ENCODE measurements around the gene SMC6. TPM values are rescaled to one million over a fixed set of nuclear protein-coding genes. Genes with fewer than 3 reads are reported as not detected.

The SMC6 gene
- total RNA-seq, 1 experiment from 2014 or later = 40.3 TPM

- no peak overlapping the region for H4K91ac ChIP-seq (ENCODE audit: insufficient read length, low read depth, low read length)
- TF ChIP-seq CTCF (conservative IDR thresholded peaks at IDR 0.05) = no peak
- no peak overlapping the region for H3K4me2 ChIP-seq (ENCODE audit: insufficient read depth, insufficient read length, low read length)
- Mint-ChIP-seq H3K36me3 (ENCODE audit: insufficient read depth in 1 of 3, low read depth in 3 of 3) (peaks cover 2 to 41% (median 39%) of the 10 kb centered on the region in 3 experiments; a peak in 5 of 7 replicates), H3K27ac (no peak overlapping the region), H3K4me1 (no peaks in the 10 kb centered on the region), H3K9me3 (no peaks in the 10 kb centered on the region), H3K27me3 (ENCODE audit: low read depth) (no peaks in the 10 kb centered on the region; the same call in 1 of the 2 replicates), H3K4me3 (no peak overlapping the region)
- H3K79me2 ChIP-seq (ENCODE audit: insufficient read depth, low read length) = no peaks in the 10 kb centered on the region
- H3K9ac ChIP-seq (ENCODE audit: extremely low read depth, insufficient read length, low read length) = no peak overlapping the region
- no peak overlapping the region for H2BK12ac ChIP-seq (ENCODE audit: insufficient read length, low read depth, low read length)
- no CpG with 5 or more reads among the region's 2 CpGs for WGBS (ENCODE audit: extremely low coverage, insufficient read length, low lambda C conversion rate)
- H3K4ac ChIP-seq (ENCODE audit: low read depth, low read length) = no peak overlapping the region
- H3T11ph ChIP-seq (ENCODE audit: low read length) = no peak overlapping the region
- no peaks in the 10 kb centered on the region for H3K4me1 ChIP-seq (ENCODE audit: insufficient read depth, low read length)
- no peaks in the 10 kb centered on the region for H3K23me2 ChIP-seq (ENCODE audit: insufficient read length, low read depth, low read length, poor library complexity, severe bottlenecking)
- no peaks in the 10 kb centered on the region for H3K27me3 ChIP-seq (ENCODE audit: insufficient read depth, low read length)
- H2BK15ac ChIP-seq (ENCODE audit: low read depth, low read length) = no peak overlapping the region
- H4K20me1 ChIP-seq (ENCODE audit: control insufficient read depth, insufficient read depth, insufficient read length) = no peaks in the 10 kb centered on the region
- H4K5ac ChIP-seq (ENCODE audit: insufficient read length, low read depth, low read length) = no peak overlapping the region
- H3K79me1 ChIP-seq (ENCODE audit: insufficient read depth, low read depth, low read length, poor library complexity, severe bottlenecking) = no peaks in the 10 kb centered on the region
- no peak overlapping the region for H3K56ac ChIP-seq (ENCODE audit: insufficient read length, low read depth, low read length)
- no peak overlapping the region for H2AFZ ChIP-seq (ENCODE audit: low read length)
- DNase-seq = no peak
- no peak overlapping the region for H2BK5ac ChIP-seq (ENCODE audit: insufficient read length, low read length)
- H2AK5ac ChIP-seq (ENCODE audit: insufficient read length, low read length) = no peak overlapping the region
- H3K23ac ChIP-seq (ENCODE audit: insufficient read length, low read depth, low read length) = no peak overlapping the region
- no peak overlapping the region for H3K14ac ChIP-seq (ENCODE audit: insufficient read depth, low read length)
- H2BK20ac ChIP-seq (ENCODE audit: low read depth, low read length, poor library complexity, severe bottlenecking) = no peak overlapping the region
- H3K27ac ChIP-seq (ENCODE audit: insufficient read length, low read depth, low read length) = no peak overlapping the region
- no peaks in the 10 kb centered on the region for H3K9me3 ChIP-seq (ENCODE audit: control insufficient read depth, low read depth, low read length)
- no peak overlapping the region for H4K8ac ChIP-seq (replicated peaks; ENCODE audit: insufficient read length, low read depth, low read length)
- H2BK120ac ChIP-seq (ENCODE audit: low read depth, low read length, poor library complexity, severe bottlenecking) = no peak overlapping the region
- no peak overlapping the region for H3K18ac ChIP-seq (ENCODE audit: insufficient read length, low read depth, low read length)
Measured at GRCh38 chr2:17772532-17772931, 18.9 kb upstream of the SMC6 start.
